Activated naive CD4-positive, alpha-beta T cell treated with anti-CD3 and anti-CD28 coated beads for 36 hours (primary cell): ENCODE data around the gene LMO2. TPM values are rescaled to one million over a fixed set of nuclear protein-coding genes. Genes with fewer than 3 reads are reported as not detected.
A peak's percentile ranks its signal among the peaks of the same experiment; 100 is the strongest.
"Not testable (repeated sequence)": the region's sequence is repeated elsewhere in the genome, so short reads cannot be mapped to it uniquely, and the experiment has no call there.

Source experiments
- CTCF ChIA-PET: fragments of 350-600 bp; sonication (Branson Sonifier 250); formaldehyde crosslinking; loops from one replicate; lab custom pipeline; 2021; ENCODE audit warnings: antibody characterized with exemption; lab: Charles Lee
- DNase-seq: peaks from one replicate; pipeline ENCODE4 v3.0.0-alpha.2; 2020
- H3K27ac Mint-ChIP-seq: one replicate; pipeline ENCODE4 v1.8.0; 2021; ENCODE audit warnings: mild to moderate bottlenecking, mixed read lengths
- H3K27me3 Mint-ChIP-seq: one replicate; pipeline ENCODE4 v1.8.0; 2021; ENCODE audit warnings: low read depth, mixed read lengths
- H3K36me3 Mint-ChIP-seq: one replicate; pipeline ENCODE4 v1.8.0; 2021; ENCODE audit warnings: low read depth, mixed read lengths
- H3K4me1 Mint-ChIP-seq: one replicate; pipeline ENCODE4 v1.8.0; 2021; ENCODE audit warnings: low read depth, mixed read lengths
- H3K4me3 Mint-ChIP-seq: one replicate; pipeline ENCODE4 v1.8.0; 2021; ENCODE audit warnings: mild to moderate bottlenecking, moderate library complexity, mixed read lengths
- H3K9me3 Mint-ChIP-seq: one replicate; pipeline ENCODE4 v1.8.0; 2021; ENCODE audit warnings: mixed read lengths
- intact Hi-C: fragments of 100-400 bp; cut with micrococcal nuclease; formaldehyde crosslinking; loops from one replicate; pipeline ENCODE4 v1.15.1; 2023
- total RNA-seq, 2 experiments: library from RNA; stranded (reverse); gene quantifications; one replicate each; pipeline ENCODE4 v1.2.3, GENCODE V29; 2021

The LMO2 gene
- total RNA-seq, 2 experiments from 2014 or later: not detected

DNA sequence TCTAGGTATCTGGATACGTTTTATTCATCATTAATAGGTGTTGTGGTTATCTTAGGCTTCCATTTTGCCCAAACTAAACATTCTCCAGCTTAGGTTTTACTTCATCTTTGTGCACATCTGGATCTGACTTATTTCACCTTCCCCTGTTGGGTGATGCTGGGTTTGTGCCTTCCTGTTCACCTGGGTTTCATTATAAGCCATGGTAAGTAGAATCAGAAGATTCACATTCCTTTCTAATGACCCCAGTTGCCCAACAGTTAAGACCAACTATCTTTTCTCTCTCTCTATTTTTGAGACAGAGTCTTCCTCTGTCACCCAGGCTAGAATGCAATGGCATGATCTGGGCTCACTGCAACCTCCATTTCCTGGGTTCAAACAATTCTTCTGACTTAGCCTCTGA lies 44.6 kb downstream of the LMO2 start:
- no peaks in the 10 kb centered on the region for H3K36me3 Mint-ChIP-seq
- DNase-seq: no peak
- CTCF ChIA-PET: interaction anchor here (0.6 kb wide), 2 partner anchors 40 to 304 kb away, joined by 3 read pairs; no protein-coding TSS in a partner anchor
- no peak overlapping the region for H3K4me3 Mint-ChIP-seq
- no peaks in the 10 kb centered on the region for H3K9me3 Mint-ChIP-seq
- intact Hi-C loops: no loop called here
- H3K4me1 Mint-ChIP-seq: no peaks in the 10 kb centered on the region
- peaks cover 18% of the 10 kb centered on the region for H3K27me3 Mint-ChIP-seq
- no peak overlapping the region for H3K27ac Mint-ChIP-seq

DNA sequence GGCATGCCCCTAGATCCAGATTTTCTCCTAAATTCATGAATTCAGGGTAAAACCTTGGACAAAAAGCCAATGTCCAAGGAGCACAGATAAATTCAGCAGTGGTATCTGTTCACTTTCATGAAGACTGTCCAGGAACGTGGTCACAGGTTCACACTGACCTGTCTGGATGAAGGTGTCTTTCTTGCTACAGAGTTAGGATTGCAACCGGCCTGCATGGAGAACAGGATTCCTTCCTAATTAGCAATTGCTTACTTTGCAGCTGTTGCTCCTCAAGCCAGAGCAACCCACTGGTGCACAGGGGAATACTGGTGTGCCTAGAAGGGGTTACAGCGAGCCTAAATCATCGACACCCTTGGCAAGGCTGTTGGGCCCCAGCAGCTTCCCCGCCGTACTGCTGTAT lies 47.6 kb downstream of the LMO2 start:
- H3K4me3 Mint-ChIP-seq: no peak overlapping the region
- peaks cover 25% of the 10 kb centered on the region for H3K27me3 Mint-ChIP-seq
- DNase-seq: no peak
- H3K4me1 Mint-ChIP-seq: no peaks in the 10 kb centered on the region
- intact Hi-C loops: no loop called here
- CTCF ChIA-PET: interaction anchor here (1.2 kb wide), 1 partner anchor 13 kb away, joined by 4 read pairs; no protein-coding TSS in a partner anchor
- H3K36me3 Mint-ChIP-seq: no peaks in the 10 kb centered on the region
- H3K9me3 Mint-ChIP-seq: no peaks in the 10 kb centered on the region
- H3K27ac Mint-ChIP-seq: no peak overlapping the region

GRCh38 chr11:33843018-33843417 lies 48.9 kb downstream of the LMO2 start:
- intact Hi-C loops: no loop called here
- Mint-ChIP-seq H3K27ac (no peak overlapping the region), H3K4me1 (no peaks in the 10 kb centered on the region), H3K27me3 (peaks cover 21% of the 10 kb centered on the region), H3K4me3 (no peak overlapping the region), H3K36me3 (no peaks in the 10 kb centered on the region), H3K9me3 (no peaks in the 10 kb centered on the region)
- CTCF ChIA-PET: interaction anchor here (0.6 to 1.6 kb wide), 6 partner anchors 14 to 731 kb away, joined by 4 to 5 read pairs (median 4); no protein-coding TSS in a partner anchor
- no peak for DNase-seq

- intact Hi-C loops: no loop called here
- Mint-ChIP-seq H3K4me1 (no peaks in the 10 kb centered on the region), H3K27me3 (peaks cover 16% of the 10 kb centered on the region), H3K9me3 (no peaks in the 10 kb centered on the region), H3K4me3 (no peak overlapping the region), H3K36me3 (no peaks in the 10 kb centered on the region), H3K27ac (no peak overlapping the region)
- no peak for DNase-seq
- CTCF ChIA-PET: interaction anchor here (0.6 to 1.6 kb wide), 5 partner anchors 13 to 332 kb away, joined by 4 to 5 read pairs (median 4); no protein-coding TSS in a partner anchor
Observed at GRCh38 chr11:33842236-33842915, 49.5 kb downstream of the LMO2 start.

- intact Hi-C loops, CTCF ChIA-PET, H3K4me3 Mint-ChIP-seq, H3K36me3 Mint-ChIP-seq, H3K27ac Mint-ChIP-seq, H3K4me1 Mint-ChIP-seq, H3K9me3 Mint-ChIP-seq, DNase-seq: not testable (repeated sequence)
- peaks cover 14% of the 10 kb centered on the region for H3K27me3 Mint-ChIP-seq
Observed at GRCh38 chr11:33838234-33838633, 53.6 kb downstream of the LMO2 start.

DNA sequence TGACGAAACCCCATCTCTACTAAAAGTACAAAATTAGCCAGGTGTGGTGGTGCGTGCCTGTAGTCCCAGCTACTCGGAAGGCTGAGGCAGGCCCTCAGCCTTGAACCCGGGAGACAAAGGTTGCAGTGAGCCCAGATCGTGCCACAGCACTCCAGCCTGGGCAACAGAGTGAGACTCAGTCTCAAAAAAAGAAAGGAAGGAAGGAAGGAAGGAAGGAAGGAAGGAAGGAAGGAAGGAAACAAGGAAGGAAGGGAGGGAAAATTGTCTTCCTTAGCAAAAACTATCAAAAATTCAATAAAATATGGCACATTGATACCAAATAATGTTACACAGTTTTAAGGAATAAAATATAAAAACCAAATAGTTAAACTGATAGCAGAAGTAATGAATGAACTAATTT lies 54.5 kb downstream of the LMO2 start:
- H3K27ac Mint-ChIP-seq, H3K4me3 Mint-ChIP-seq, CTCF ChIA-PET, H3K36me3 Mint-ChIP-seq, H3K9me3 Mint-ChIP-seq, DNase-seq, H3K4me1 Mint-ChIP-seq, intact Hi-C loops: not testable (repeated sequence)
- H3K27me3 Mint-ChIP-seq: peaks cover 17% of the 10 kb centered on the region

DNA sequence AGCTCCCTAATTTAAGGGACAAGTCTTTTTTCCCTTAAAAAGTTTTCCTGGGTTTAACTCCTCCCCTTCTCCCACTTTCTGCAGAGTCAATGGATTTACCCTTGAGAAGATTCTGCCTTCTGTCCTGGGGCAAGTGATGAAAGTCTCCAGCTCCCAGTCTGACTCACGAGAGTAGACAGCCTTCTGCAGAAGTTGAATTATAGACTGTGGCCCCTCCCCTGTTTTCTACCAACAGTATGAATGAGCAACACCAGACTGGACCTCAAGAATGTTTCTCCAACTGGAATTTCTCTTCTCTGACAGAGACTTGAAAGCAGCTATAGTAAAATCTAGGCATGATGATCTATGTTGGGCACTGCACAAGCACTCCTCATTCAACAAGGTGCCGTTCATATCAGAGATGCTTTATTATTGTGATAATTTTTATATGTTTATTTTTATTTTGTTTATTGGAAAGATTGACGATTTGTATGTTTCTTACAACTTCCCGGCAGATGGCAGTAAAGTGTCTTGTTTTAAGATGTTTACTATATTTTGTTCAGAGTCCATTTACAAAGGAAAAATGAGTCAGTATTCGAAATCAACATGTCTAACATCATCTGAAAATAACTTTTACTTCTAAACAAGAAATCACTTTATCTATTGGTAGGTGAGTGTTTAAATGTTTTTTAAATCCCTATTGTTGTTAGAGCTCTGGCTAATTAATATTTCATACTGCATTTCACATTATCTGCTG lies 56.6 kb downstream of the LMO2 start:
- intact Hi-C loops: no loop called here
- H3K4me3 Mint-ChIP-seq: no peak overlapping the region
- no peaks in the 10 kb centered on the region for H3K4me1 Mint-ChIP-seq
- H3K9me3 Mint-ChIP-seq: no peaks in the 10 kb centered on the region
- CTCF ChIA-PET: interaction anchor here (0.6 to 0.9 kb wide), 4 partner anchors 136 to 472 kb away, joined by 3 to 4 read pairs (median 4); no protein-coding TSS in a partner anchor
- DNase-seq: no peak
- peaks cover 20% of the 10 kb centered on the region for H3K27me3 Mint-ChIP-seq
- H3K27ac Mint-ChIP-seq: no peak overlapping the region
- no peaks in the 10 kb centered on the region for H3K36me3 Mint-ChIP-seq

- Mint-ChIP-seq H3K27ac (no peak overlapping the region), H3K4me3 (no peak overlapping the region), H3K4me1 (peaks cover 2% of the 10 kb centered on the region), H3K27me3 (peaks cover 22% of the 10 kb centered on the region), H3K9me3 (no peaks in the 10 kb centered on the region), H3K36me3 (no peaks in the 10 kb centered on the region)
- CTCF ChIA-PET: interaction anchor here (0.6 to 1.2 kb wide), 3 partner anchors 9 to 203 kb away, joined by 3 to 4 read pairs (median 3); no protein-coding TSS in a partner anchor
- intact Hi-C loops: no loop called here
- DNase-seq: no peak
Observed at GRCh38 chr11:33832676-33833075, 59.2 kb downstream of the LMO2 start.

GRCh38 chr11:33830903-33831648 lies 60.8 kb downstream of the LMO2 start:
- H3K27me3 Mint-ChIP-seq: peaks cover 33% of the 10 kb centered on the region

GRCh38 chr11:33829430-33830141 lies 62.3 kb downstream of the LMO2 start:
- Mint-ChIP-seq H3K4me3 (peak overlapping the region; percentile 57), H3K9me3 (no peaks in the 10 kb centered on the region), H3K36me3 (no peaks in the 10 kb centered on the region), H3K27ac (no peak overlapping the region), H3K27me3 (peaks cover 42% of the 10 kb centered on the region), H3K4me1 (peaks cover 2% of the 10 kb centered on the region)
- peak; percentile 85 for DNase-seq
- CTCF ChIA-PET: interaction anchor here (0.6 to 6.5 kb wide), 7 partner anchors 13 to 339 kb away, joined by 3 to 87 read pairs (median 4); no protein-coding TSS in a partner anchor
- intact Hi-C loops: loop anchor here (1.0 to 10.0 kb wide), 6 partner anchors 21 to 665 kb away; partner anchors contain the start of genes CSTF3 and HIPK3

More at GRCh38 chr11:33830903-33831648, 60.8 kb downstream of the LMO2 start:
- H3K36me3 Mint-ChIP-seq: no peaks in the 10 kb centered on the region
- peaks cover 2% of the 10 kb centered on the region for H3K4me1 Mint-ChIP-seq
- intact Hi-C loops: no loop called here
- no peak overlapping the region for H3K4me3 Mint-ChIP-seq
- H3K27ac Mint-ChIP-seq: no peak overlapping the region
- no peak for DNase-seq
- CTCF ChIA-PET: interaction anchor here (0.6 to 6.5 kb wide), 8 partner anchors 12 to 481 kb away, joined by 3 to 87 read pairs (median 3); no protein-coding TSS in a partner anchor
- no peaks in the 10 kb centered on the region for H3K9me3 Mint-ChIP-seq
